ENCODE data around the gene CXADR.
"Not testable (repeated sequence)": the region's sequence is repeated elsewhere in the genome, so short reads cannot be mapped to it uniquely, and the experiment has no call there.

- not testable (repeated sequence) for TF ChIP-seq POLR2A (IDR thresholded peaks at IDR 0.05; ENCODE audit: low read length); GATA1 (IDR thresholded peaks at IDR 0.05; ENCODE audit: low read depth, low read length)
Measured at GRCh38 chr21:17523979-17524494, 11.2 kb downstream of the CXADR start.
